NCI-H2227 (cell line): ENCODE measurements around the gene GRID1.

Source experiments
- DNase-seq: peaks from one replicate; lab custom pipeline; 2025; ENCODE audit not compliant: unreplicated experiment; lab: John Stamatoyannopoulos, UW

Gene GRID1

GRCh38 chr10:86071145-86071544 is 295.4 kb downstream of the GRID1 start:
- DNase-seq = no peak

- DNase-seq = no peak
Observed at GRCh38 chr10:86070278-86070677, 296.3 kb downstream of the GRID1 start.

- peak; percentile 13 for DNase-seq
Observed at GRCh38 chr10:86068231-86069054, 298.2 kb downstream of the GRID1 start.

GRCh38 chr10:86067436-86068050 is 299.1 kb downstream of the GRID1 start:
- no peak for DNase-seq

GRCh38 chr10:86066696-86067095 is 299.9 kb downstream of the GRID1 start:
- DNase-seq = no peak

GRCh38 chr10:86065711-86066251 is 300.8 kb downstream of the GRID1 start:
- no peak for DNase-seq

- DNase-seq = no peak
Observed at GRCh38 chr10:86064931-86065662, 301.5 kb downstream of the GRID1 start.

- no peak for DNase-seq
Observed at GRCh38 chr10:86064219-86064618, 302.4 kb downstream of the GRID1 start.

GRCh38 chr10:86063341-86063740 is 303.3 kb downstream of the GRID1 start:
- no peak for DNase-seq

- no peak for DNase-seq
Observed at GRCh38 chr10:86062647-86063145, 303.9 kb downstream of the GRID1 start.

- no peak for DNase-seq
Observed at GRCh38 chr10:86062198-86062550, 304.4 kb downstream of the GRID1 start.

- DNase-seq = no peak
Observed at GRCh38 chr10:86061278-86062197, 305.1 kb downstream of the GRID1 start.

GRCh38 chr10:86060386-86061277 is 306.0 kb downstream of the GRID1 start:
- DNase-seq = no peak

- no peak for DNase-seq
Observed at GRCh38 chr10:86059892-86060291, 306.7 kb downstream of the GRID1 start.

- DNase-seq = no peak
Observed at GRCh38 chr10:86058964-86059363, 307.6 kb downstream of the GRID1 start.

GRCh38 chr10:86057708-86058107 is 308.9 kb downstream of the GRID1 start:
- no peak for DNase-seq

GRCh38 chr10:86056672-86057071 is 309.9 kb downstream of the GRID1 start:
- DNase-seq = no peak

GRCh38 chr10:86055928-86056327 is 310.7 kb downstream of the GRID1 start:
- DNase-seq = no peak

- DNase-seq = no peak
Observed at GRCh38 chr10:86053675-86054074, 312.9 kb downstream of the GRID1 start.
